HepG2 (cell line): ENCODE measurements around the gene NIN. TPM values are rescaled to one million over a fixed set of nuclear protein-coding genes. Genes with fewer than 3 reads are reported as not detected.

ENCODE experiments used
- ARNT ChIP-seq: fragments of 450-650 bp; IDR thresholded peaks from 2 replicates; pipeline ENCODE4 v1.6.1; 2017
- BCL6 ChIP-seq: IDR thresholded peaks from 2 replicates; pipeline ENCODE4 v1.6.1; 2016; ENCODE audit warnings: missing genetic modification reagents, missing compliant biosample characterization
- DPF2 ChIP-seq: sonication (generic); formaldehyde crosslinking; IDR thresholded peaks from 2 replicates; pipeline ENCODE4 v1.4.0; 2020; ENCODE audit warnings: mild to moderate bottlenecking, low read depth, missing genetic modification reagents, borderline replicate concordance
- JDP2 ChIP-seq: sonication (generic); formaldehyde crosslinking; IDR thresholded peaks from 2 replicates; pipeline ENCODE4 v1.8.1; 2022; ENCODE audit warnings: missing genetic modification reagents, borderline replicate concordance
- NFE2L2 ChIP-seq: fragments of 150-350 bp; IDR thresholded peaks from 2 replicates; pipeline ENCODE4 v1.6.1; 2014; ENCODE audit warnings: low read length
- PHF21A ChIP-seq: sonication (generic); formaldehyde crosslinking; IDR thresholded peaks from 2 replicates; pipeline ENCODE4 v1.5.0; 2020; ENCODE audit warnings: mild to moderate bottlenecking, missing genetic modification reagents
- TMF1 ChIP-seq: sonication (generic); formaldehyde crosslinking; IDR thresholded peaks from 2 replicates; pipeline ENCODE4 v1.8.1; 2022; ENCODE audit warnings: low read depth, missing genetic modification reagents
- ZBTB38 ChIP-seq: sonication (generic); formaldehyde crosslinking; IDR thresholded peaks from 2 replicates; pipeline ENCODE4 v1.5.1; 2020; ENCODE audit warnings: mild to moderate bottlenecking, missing genetic modification reagents
- ZNF235 ChIP-seq: sonication (generic); formaldehyde crosslinking; IDR thresholded peaks from 2 replicates; pipeline ENCODE4 v1.8.1; 2023; ENCODE audit warnings: mild to moderate bottlenecking, missing genetic modification reagents, borderline replicate concordance
- polyA plus RNA-seq, 8 experiments: library from polyadenylated mRNA; depleted of rRNA in 3 of 8; stranded (reverse) in 7 of 8; unstranded in 1 of 8; fragments of >200 nt; fragmentation: Illumina TruSeq in 4 of 8; extraction: Trizol in 4 of 8; gene quantifications; 2 replicates each; pipeline versions ENCODE4 v1.2.1 to v1.2.3, GENCODE V29; 2011 to 2016; ENCODE audit warnings: low read depth in 4 of 8, missing spikeins in 1 of 8, mixed read lengths in 1 of 8; ENCODE audit not compliant: insufficient read depth in 1 of 8
- total RNA-seq, 5 experiments: library from RNA; depleted of rRNA; stranded (reverse); fragments of >200 nt; fragmentation: Illumina TruSeq; extraction: Trizol; gene quantifications; 2 replicates each; pipeline ENCODE4 v1.2.3, GENCODE V29; 2016; ENCODE audit warnings: low read depth in 1 of 5
- TF ChIP-seq, protein P1 (sequence below): sonication (generic); formaldehyde crosslinking; IDR thresholded peaks from one replicate; pipeline ENCODE4 v1.5.1; 2020; ENCODE audit warnings: mild to moderate bottlenecking, missing genetic modification reagents; ENCODE audit errors: not compliant biosample characterization
- TF ChIP-seq, protein P2 (sequence below): sonication (generic); formaldehyde crosslinking; IDR thresholded peaks from 2 replicates; pipeline ENCODE4; 2020; ENCODE audit warnings: missing genetic modification reagents, mild to moderate bottlenecking, borderline replicate concordance
- TF ChIP-seq, protein P3 (sequence below), 2 experiments: sonication (generic) in 1 of 2; formaldehyde crosslinking in 1 of 2; IDR thresholded peaks; 2 replicates each; pipeline versions ENCODE4 v1.4.0 to v1.6.1; 2018 to 2020; ENCODE audit warnings: missing genetic modification reagents in 2 of 2, borderline replicate concordance in 1 of 2, low read depth in 1 of 2, mild to moderate bottlenecking in 1 of 2, missing biosample characterization in 1 of 2
- TF ChIP-seq, protein P4 (sequence below): sonication (generic); formaldehyde crosslinking; IDR thresholded peaks from 2 replicates; pipeline ENCODE4 v1.8.0; 2022; ENCODE audit warnings: missing genetic modification reagents, mild to moderate bottlenecking, borderline replicate concordance
- TF ChIP-seq, protein P5 (sequence below): IDR thresholded peaks from 2 replicates; pipeline ENCODE4 v1.6.1; 2012; ENCODE audit warnings: low read depth, low read length, improper control_type of control experiment

Gene NIN
- total and polyA plus RNA-seq, 2 of the 13 experiments (the other 11 are each of a cell fraction or from before 2014, with no cell fraction given): 2.8 to 9.7 TPM

DNA sequence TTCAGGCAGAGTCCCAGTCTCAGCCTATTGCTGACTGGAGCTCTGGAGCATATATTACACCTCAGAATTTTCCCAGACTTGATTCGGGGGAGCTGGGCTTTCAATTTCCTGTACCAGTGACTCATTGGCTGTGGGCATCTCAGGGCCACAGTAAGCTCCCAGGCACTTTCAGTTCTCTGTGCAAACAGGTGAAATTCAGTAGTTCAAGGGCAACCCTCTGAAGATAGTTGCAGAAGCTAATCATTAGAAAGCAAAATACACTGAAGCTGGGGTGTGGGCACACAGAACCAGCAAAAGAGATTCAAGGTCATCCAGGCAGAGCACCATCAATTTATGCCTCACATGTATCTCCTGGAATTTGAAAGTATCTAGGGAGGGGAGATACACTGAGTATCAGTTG lies 8.1 kb upstream of the NIN start (continued):
- TF ChIP-seq, protein P1, sequence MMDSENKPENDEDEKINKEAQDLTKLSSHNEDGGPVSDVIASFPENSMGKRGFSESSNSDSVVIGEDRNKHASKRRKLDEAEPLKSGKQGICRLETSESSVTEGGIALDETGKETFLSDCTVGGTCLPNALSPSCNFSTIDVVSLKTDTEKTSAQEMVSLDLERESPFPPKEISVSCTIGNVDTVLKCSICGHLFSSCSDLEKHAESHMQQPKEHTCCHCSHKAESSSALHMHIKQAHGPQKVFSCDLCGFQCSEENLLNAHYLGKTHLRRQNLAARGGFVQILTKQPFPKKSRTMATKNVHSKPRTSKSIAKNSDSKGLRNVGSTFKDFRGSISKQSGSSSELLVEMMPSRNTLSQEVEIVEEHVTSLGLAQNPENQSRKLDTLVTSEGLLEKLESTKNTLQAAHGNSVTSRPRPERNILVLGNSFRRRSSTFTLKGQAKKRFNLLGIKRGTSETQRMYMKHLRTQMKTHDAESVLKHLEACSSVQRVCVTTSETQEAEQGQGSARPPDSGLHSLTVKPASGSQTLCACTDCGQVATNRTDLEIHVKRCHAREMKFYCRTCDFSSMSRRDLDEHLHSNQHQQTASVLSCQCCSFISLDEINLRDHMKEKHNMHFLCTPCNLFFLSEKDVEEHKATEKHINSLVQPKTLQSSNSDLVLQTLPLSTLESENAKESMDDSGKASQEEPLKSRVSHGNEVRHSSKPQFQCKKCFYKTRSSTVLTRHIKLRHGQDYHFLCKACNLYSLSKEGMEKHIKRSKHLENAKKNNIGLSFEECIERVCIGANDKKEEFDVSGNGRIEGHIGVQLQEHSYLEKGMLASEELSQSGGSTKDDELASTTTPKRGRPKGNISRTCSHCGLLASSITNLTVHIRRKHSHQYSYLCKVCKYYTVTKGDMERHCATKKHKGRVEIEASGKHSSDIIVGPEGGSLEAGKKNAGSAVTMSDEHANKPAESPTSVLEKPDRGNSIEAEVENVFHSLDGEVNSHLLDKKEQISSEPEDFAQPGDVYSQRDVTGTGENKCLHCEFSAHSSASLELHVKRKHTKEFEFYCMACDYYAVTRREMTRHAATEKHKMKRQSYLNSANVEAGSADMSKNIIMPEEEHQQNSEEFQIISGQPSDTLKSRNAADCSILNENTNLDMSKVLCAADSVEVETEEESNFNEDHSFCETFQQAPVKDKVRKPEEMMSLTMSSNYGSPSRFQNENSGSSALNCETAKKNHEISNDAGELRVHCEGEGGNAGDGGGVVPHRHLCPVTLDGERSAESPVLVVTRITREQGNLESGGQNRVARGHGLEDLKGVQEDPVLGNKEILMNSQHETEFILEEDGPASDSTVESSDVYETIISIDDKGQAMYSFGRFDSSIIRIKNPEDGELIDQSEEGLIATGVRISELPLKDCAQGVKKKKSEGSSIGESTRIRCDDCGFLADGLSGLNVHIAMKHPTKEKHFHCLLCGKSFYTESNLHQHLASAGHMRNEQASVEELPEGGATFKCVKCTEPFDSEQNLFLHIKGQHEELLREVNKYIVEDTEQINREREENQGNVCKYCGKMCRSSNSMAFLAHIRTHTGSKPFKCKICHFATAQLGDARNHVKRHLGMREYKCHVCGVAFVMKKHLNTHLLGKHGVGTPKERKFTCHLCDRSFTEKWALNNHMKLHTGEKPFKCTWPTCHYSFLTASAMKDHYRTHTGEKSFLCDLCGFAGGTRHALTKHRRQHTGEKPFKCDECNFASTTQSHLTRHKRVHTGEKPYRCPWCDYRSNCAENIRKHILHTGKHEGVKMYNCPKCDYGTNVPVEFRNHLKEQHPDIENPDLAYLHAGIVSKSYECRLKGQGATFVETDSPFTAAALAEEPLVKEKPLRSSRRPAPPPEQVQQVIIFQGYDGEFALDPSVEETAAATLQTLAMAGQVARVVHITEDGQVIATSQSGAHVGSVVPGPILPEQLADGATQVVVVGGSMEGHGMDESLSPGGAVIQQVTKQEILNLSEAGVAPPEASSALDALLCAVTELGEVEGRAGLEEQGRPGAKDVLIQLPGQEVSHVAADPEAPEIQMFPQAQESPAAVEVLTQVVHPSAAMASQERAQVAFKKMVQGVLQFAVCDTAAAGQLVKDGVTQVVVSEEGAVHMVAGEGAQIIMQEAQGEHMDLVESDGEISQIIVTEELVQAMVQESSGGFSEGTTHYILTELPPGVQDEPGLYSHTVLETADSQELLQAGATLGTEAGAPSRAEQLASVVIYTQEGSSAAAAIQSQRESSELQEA (CRISPR knock-in tag): no peak
- TF ChIP-seq NFE2L2: no peak
- TF ChIP-seq, protein P2, sequence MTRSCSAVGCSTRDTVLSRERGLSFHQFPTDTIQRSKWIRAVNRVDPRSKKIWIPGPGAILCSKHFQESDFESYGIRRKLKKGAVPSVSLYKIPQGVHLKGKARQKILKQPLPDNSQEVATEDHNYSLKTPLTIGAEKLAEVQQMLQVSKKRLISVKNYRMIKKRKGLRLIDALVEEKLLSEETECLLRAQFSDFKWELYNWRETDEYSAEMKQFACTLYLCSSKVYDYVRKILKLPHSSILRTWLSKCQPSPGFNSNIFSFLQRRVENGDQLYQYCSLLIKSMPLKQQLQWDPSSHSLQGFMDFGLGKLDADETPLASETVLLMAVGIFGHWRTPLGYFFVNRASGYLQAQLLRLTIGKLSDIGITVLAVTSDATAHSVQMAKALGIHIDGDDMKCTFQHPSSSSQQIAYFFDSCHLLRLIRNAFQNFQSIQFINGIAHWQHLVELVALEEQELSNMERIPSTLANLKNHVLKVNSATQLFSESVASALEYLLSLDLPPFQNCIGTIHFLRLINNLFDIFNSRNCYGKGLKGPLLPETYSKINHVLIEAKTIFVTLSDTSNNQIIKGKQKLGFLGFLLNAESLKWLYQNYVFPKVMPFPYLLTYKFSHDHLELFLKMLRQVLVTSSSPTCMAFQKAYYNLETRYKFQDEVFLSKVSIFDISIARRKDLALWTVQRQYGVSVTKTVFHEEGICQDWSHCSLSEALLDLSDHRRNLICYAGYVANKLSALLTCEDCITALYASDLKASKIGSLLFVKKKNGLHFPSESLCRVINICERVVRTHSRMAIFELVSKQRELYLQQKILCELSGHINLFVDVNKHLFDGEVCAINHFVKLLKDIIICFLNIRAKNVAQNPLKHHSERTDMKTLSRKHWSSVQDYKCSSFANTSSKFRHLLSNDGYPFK: no peak
- TF ChIP-seq, protein P3, sequence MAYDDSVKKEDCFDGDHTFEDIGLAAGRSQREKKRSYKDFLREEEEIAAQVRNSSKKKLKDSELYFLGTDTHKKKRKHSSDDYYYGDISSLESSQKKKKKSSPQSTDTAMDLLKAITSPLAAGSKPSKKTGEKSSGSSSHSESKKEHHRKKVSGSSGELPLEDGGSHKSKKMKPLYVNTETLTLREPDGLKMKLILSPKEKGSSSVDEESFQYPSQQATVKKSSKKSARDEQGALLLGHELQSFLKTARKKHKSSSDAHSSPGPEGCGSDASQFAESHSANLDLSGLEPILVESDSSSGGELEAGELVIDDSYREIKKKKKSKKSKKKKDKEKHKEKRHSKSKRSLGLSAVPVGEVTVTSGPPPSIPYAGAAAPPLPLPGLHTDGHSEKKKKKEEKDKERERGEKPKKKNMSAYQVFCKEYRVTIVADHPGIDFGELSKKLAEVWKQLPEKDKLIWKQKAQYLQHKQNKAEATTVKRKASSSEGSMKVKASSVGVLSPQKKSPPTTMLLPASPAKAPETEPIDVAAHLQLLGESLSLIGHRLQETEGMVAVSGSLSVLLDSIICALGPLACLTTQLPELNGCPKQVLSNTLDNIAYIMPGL (CRISPR knock-in tag; IDR thresholded peaks at IDR 0.05; ENCODE audit: borderline replicate concordance in 1 of 2, low read depth in 1 of 2): no peak
- TF ChIP-seq ZBTB38 (CRISPR knock-in tag): no peak
- peak; percentile 61 for TF ChIP-seq PHF21A
- no peak for TF ChIP-seq DPF2 (CRISPR knock-in tag)
- no peak for TF ChIP-seq JDP2 (CRISPR knock-in tag)
- TF ChIP-seq BCL6 (CRISPR knock-in tag): peak; percentile 100
- TF ChIP-seq ZNF235 (CRISPR knock-in tag): no peak
- TF ChIP-seq TMF1 (CRISPR knock-in tag): no peak
- no peak for TF ChIP-seq ARNT
- TF ChIP-seq, protein P4, sequence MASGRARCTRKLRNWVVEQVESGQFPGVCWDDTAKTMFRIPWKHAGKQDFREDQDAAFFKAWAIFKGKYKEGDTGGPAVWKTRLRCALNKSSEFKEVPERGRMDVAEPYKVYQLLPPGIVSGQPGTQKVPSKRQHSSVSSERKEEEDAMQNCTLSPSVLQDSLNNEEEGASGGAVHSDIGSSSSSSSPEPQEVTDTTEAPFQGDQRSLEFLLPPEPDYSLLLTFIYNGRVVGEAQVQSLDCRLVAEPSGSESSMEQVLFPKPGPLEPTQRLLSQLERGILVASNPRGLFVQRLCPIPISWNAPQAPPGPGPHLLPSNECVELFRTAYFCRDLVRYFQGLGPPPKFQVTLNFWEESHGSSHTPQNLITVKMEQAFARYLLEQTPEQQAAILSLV (CRISPR knock-in tag): no peak
- TF ChIP-seq, protein P5, sequence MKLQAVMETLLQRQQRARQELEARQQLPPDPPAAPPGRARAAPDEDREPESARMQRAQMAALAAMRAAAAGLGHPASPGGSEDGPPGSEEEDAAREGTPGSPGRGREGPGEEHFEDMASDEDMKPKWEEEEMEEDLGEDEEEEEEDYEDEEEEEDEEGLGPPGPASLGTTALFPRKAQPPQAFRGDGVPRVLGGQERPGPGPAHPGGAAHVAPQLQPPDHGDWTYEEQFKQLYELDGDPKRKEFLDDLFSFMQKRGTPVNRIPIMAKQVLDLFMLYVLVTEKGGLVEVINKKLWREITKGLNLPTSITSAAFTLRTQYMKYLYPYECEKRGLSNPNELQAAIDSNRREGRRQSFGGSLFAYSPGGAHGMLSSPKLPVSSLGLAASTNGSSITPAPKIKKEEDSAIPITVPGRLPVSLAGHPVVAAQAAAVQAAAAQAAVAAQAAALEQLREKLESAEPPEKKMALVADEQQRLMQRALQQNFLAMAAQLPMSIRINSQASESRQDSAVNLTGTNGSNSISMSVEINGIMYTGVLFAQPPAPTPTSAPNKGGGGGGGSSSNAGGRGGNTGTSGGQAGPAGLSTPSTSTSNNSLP: peak; percentile 69
